ENCODE measurements around the gene CDH13. TPM values are rescaled to one million over a fixed set of nuclear protein-coding genes. Genes with fewer than 3 reads are reported as not detected.
A peak's percentile ranks its signal among the peaks of the same experiment; 100 is the strongest.

CDH13 gene
- total and polyA plus RNA-seq, 2 experiments from 2014 or later, result 1.6 to 4.4 TPM

- no peaks in the 10 kb centered on the region for H3K27me3 ChIP-seq (ENCODE audit: insufficient read depth)
- Mint-ChIP-seq H3K4me3 (no peak overlapping the region), H3K4me1 (no peaks in the 10 kb centered on the region), H3K27me3 (ENCODE audit: insufficient read depth, low read depth, poor library complexity) (no peaks in the 10 kb centered on the region), H3K9me3 (peaks cover 8% of the 10 kb centered on the region), H3K36me3 (ENCODE audit: low read depth) (peaks cover 8% of the 10 kb centered on the region), H3K27ac (no peak overlapping the region)
- H4K20me1 ChIP-seq (replicated peaks; ENCODE audit: insufficient read depth), result no peaks in the 10 kb centered on the region
- no peak overlapping the region for H2AFZ ChIP-seq
- no peaks in the 10 kb centered on the region for H3K4me1 ChIP-seq (ENCODE audit: insufficient read depth)
- H3K27ac ChIP-seq (ENCODE audit: low read depth), result no peak overlapping the region
- no peak overlapping the region for H3K4me3 ChIP-seq
- H3K9me2 ChIP-seq (ENCODE audit: insufficient read depth), result peaks cover 14% of the 10 kb centered on the region
- TF ChIP-seq ZNF331 (CRISPR knock-in tag; IDR thresholded peaks at IDR 0.05; ENCODE audit: low read depth), result no peak
- TF ChIP-seq REST (IDR thresholded peaks at IDR 0.05; ENCODE audit: unreplicated experiment), result peak; percentile 72
- no peaks in the 10 kb centered on the region for H3K79me2 ChIP-seq (replicated peaks; ENCODE audit: insufficient read depth)
- peak; percentile 6 for DNase-seq (ENCODE audit: low spot score)
- H3F3A ChIP-seq (replicated peaks; ENCODE audit: low read depth), result no peaks in the 10 kb centered on the region
- no peaks in the 10 kb centered on the region for H3K36me3 ChIP-seq (ENCODE audit: insufficient read depth)
- H3K4me2 ChIP-seq, result no peak overlapping the region
- no peak for ATAC-seq
Measured at GRCh38 chr16:82859662-82860061, 232.9 kb downstream of the CDH13 start.

- no peaks in the 10 kb centered on the region for H3K27me3 ChIP-seq (ENCODE audit: insufficient read depth)
- H3K4me3 ChIP-seq, result no peak overlapping the region
- ATAC-seq (no peak), DNase-seq (ENCODE audit: low spot score) (no peak)
- H4K20me1 ChIP-seq (replicated peaks; ENCODE audit: insufficient read depth), result no peaks in the 10 kb centered on the region
- no peak overlapping the region for H3K27ac Mint-ChIP-seq
- H3K9me3 Mint-ChIP-seq, result peaks cover 12% of the 10 kb centered on the region
- no peaks in the 10 kb centered on the region for H3K36me3 ChIP-seq (ENCODE audit: insufficient read depth)
- no peaks in the 10 kb centered on the region for H3K4me1 Mint-ChIP-seq
- H3F3A ChIP-seq (replicated peaks; ENCODE audit: low read depth), result no peaks in the 10 kb centered on the region
- H3K27ac ChIP-seq (ENCODE audit: low read depth), result no peak overlapping the region
- no peaks in the 10 kb centered on the region for H3K27me3 Mint-ChIP-seq (ENCODE audit: insufficient read depth, low read depth, poor library complexity)
- no peak overlapping the region for H3K4me3 Mint-ChIP-seq
- no peak overlapping the region for H2AFZ ChIP-seq
- no peak overlapping the region for H3K4me2 ChIP-seq
- H3K79me2 ChIP-seq (replicated peaks; ENCODE audit: insufficient read depth), result no peaks in the 10 kb centered on the region
- H3K36me3 Mint-ChIP-seq (ENCODE audit: low read depth), result peaks cover 11% of the 10 kb centered on the region
- H3K4me1 ChIP-seq (ENCODE audit: insufficient read depth), result no peaks in the 10 kb centered on the region
- H3K9me2 ChIP-seq (ENCODE audit: insufficient read depth), result peaks cover 14% of the 10 kb centered on the region
- TF ChIP-seq EZH2 (IDR thresholded peaks at IDR 0.05; ENCODE audit: low read depth, unreplicated experiment), result no peak
- TF ChIP-seq EZH2phosphoT487 (IDR thresholded peaks at IDR 0.05; ENCODE audit: unreplicated experiment), result no peak
- no peak for TF ChIP-seq CTCF (conservative IDR thresholded peaks at IDR 0.05; ENCODE audit: low read depth in 2 of 2)
- no peak for TF ChIP-seq ZNF331 (CRISPR knock-in tag; IDR thresholded peaks at IDR 0.05; ENCODE audit: low read depth)
- TF ChIP-seq, protein P1, sequence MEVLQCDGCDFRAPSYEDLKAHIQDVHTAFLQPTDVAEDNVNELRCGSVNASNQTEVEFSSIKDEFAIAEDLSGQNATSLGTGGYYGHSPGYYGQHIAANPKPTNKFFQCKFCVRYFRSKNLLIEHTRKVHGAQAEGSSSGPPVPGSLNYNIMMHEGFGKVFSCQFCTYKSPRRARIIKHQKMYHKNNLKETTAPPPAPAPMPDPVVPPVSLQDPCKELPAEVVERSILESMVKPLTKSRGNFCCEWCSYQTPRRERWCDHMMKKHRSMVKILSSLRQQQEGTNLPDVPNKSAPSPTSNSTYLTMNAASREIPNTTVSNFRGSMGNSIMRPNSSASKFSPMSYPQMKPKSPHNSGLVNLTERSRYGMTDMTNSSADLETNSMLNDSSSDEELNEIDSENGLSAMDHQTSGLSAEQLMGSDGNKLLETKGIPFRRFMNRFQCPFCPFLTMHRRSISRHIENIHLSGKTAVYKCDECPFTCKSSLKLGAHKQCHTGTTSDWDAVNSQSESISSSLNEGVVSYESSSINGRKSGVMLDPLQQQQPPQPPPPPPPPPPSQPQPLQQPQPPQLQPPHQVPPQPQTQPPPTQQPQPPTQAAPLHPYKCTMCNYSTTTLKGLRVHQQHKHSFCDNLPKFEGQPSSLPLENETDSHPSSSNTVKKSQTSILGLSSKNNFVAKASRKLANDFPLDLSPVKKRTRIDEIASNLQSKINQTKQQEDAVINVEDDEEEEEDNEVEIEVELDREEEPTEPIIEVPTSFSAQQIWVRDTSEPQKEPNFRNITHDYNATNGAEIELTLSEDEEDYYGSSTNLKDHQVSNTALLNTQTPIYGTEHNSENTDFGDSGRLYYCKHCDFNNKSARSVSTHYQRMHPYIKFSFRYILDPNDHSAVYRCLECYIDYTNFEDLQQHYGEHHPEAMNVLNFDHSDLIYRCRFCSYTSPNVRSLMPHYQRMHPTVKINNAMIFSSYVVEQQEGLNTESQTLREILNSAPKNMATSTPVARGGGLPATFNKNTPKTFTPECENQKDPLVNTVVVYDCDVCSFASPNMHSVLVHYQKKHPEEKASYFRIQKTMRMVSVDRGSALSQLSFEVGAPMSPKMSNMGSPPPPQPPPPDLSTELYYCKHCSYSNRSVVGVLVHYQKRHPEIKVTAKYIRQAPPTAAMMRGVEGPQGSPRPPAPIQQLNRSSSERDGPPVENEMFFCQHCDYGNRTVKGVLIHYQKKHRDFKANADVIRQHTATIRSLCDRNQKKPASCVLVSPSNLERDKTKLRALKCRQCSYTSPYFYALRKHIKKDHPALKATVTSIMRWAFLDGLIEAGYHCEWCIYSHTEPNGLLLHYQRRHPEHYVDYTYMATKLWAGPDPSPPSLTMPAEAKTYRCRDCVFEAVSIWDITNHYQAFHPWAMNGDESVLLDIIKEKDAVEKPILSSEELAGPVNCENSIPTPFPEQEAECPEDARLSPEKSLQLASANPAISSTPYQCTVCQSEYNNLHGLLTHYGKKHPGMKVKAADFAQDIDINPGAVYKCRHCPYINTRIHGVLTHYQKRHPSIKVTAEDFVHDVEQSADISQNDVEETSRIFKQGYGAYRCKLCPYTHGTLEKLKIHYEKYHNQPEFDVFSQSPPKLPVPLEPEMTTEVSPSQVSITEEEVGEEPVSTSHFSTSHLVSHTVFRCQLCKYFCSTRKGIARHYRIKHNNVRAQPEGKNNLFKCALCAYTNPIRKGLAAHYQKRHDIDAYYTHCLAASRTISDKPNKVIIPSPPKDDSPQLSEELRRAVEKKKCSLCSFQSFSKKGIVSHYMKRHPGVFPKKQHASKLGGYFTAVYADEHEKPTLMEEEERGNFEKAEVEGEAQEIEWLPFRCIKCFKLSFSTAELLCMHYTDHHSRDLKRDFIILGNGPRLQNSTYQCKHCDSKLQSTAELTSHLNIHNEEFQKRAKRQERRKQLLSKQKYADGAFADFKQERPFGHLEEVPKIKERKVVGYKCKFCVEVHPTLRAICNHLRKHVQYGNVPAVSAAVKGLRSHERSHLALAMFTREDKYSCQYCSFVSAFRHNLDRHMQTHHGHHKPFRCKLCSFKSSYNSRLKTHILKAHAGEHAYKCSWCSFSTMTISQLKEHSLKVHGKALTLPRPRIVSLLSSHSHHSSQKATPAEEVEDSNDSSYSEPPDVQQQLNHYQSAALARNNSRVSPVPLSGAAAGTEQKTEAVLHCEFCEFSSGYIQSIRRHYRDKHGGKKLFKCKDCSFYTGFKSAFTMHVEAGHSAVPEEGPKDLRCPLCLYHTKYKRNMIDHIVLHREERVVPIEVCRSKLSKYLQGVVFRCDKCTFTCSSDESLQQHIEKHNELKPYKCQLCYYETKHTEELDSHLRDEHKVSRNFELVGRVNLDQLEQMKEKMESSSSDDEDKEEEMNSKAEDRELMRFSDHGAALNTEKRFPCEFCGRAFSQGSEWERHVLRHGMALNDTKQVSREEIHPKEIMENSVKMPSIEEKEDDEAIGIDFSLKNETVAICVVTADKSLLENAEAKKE (CRISPR knock-in tag; IDR thresholded peaks at IDR 0.05), result no peak
- TF ChIP-seq POLR2AphosphoS5 (IDR thresholded peaks at IDR 0.05; ENCODE audit: low read depth), result no peak
- no peak for TF ChIP-seq NANOG (IDR thresholded peaks at IDR 0.05; ENCODE audit: borderline replicate concordance)
- TF ChIP-seq CREB1 (CRISPR knock-in tag; IDR thresholded peaks at IDR 0.05; ENCODE audit: low read depth), result no peak
- no peak for TF ChIP-seq ETS1 (IDR thresholded peaks at IDR 0.05)
Measured at GRCh38 chr16:82860071-82860470, 233.3 kb downstream of the CDH13 start.

Measured in GM23338 (cell line).